NCI-H748 (cell line): ENCODE measurements around the gene ANAPC7.
A peak's percentile ranks its signal among the peaks of the same experiment; 100 is the strongest.
"Not testable (repeated sequence)": the region's sequence is repeated elsewhere in the genome, so short reads cannot be mapped to it uniquely, and the experiment has no call there.

Source experiments
- DNase-seq: peaks from one replicate; lab custom pipeline; 2025; ENCODE audit not compliant: unreplicated experiment; lab: John Stamatoyannopoulos, UW

ANAPC7 gene, protein sequence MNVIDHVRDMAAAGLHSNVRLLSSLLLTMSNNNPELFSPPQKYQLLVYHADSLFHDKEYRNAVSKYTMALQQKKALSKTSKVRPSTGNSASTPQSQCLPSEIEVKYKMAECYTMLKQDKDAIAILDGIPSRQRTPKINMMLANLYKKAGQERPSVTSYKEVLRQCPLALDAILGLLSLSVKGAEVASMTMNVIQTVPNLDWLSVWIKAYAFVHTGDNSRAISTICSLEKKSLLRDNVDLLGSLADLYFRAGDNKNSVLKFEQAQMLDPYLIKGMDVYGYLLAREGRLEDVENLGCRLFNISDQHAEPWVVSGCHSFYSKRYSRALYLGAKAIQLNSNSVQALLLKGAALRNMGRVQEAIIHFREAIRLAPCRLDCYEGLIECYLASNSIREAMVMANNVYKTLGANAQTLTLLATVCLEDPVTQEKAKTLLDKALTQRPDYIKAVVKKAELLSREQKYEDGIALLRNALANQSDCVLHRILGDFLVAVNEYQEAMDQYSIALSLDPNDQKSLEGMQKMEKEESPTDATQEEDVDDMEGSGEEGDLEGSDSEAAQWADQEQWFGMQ

DNA sequence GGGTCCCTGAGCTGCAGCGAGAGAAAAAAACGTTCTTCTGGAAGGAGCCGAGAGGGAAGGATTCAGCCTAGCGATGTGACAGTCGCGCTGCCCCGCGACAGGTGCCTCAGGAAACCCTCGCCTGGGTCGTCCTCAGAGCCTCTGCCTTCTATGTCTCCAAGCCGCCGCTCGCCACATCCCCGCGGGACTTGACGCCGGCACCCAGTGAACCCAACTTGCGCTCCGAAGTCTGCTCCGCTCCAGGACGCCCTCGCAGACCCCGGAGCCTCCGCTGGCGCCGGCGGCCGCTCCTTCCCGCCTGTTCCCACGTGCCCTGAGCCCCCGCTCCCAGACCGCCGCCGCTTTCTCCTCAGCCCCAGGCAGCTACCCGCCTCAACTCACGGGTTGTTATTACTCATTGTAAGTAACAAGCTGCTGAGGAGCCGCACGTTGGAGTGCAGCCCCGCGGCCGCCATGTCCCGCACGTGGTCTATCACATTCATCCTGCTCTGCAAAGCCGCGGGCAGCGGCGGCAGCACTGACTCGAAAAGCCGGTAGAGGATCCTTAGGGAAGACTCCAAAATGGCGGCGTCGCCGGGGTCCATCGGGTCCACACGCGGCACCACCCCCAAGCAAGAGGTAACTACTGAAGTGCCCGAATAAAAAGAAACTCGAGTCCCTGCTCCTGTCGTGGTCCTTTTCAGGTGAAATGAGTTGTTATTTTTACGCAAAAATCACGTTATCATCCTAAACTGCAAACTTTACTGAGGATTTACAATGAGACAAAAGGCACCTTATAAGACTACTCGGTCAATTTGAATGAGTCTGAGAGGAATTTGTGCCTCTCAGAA, at the start of gene ANAPC7:
Gene ANAPC7, minus strand, starts transcription at position 563 of the 830 bp plus-strand sequence. Its CDS starts 81 bp downstream, at position 482.
- DNase-seq = peak; percentile 95

DNA sequence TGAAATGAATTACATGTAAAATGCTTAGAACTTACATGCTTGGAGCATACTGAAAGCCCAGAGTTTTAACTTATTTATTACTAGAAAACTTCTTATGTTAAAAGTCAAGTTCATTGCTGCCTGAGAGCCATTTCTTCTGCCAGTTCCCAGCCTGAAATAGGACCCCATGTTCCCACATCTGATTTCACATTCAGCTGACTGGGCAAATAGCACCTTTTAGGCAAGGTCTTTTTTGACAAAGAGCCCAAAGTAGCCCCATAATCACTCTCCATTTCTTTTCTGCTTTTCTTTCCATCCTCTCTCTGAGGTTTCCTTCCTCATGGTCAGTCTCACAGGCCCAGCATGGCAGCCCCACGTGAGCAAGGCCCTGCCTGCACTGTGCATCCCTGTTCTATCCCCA, 47.8 kb upstream of the ANAPC7 start:
- DNase-seq = no peak

DNA sequence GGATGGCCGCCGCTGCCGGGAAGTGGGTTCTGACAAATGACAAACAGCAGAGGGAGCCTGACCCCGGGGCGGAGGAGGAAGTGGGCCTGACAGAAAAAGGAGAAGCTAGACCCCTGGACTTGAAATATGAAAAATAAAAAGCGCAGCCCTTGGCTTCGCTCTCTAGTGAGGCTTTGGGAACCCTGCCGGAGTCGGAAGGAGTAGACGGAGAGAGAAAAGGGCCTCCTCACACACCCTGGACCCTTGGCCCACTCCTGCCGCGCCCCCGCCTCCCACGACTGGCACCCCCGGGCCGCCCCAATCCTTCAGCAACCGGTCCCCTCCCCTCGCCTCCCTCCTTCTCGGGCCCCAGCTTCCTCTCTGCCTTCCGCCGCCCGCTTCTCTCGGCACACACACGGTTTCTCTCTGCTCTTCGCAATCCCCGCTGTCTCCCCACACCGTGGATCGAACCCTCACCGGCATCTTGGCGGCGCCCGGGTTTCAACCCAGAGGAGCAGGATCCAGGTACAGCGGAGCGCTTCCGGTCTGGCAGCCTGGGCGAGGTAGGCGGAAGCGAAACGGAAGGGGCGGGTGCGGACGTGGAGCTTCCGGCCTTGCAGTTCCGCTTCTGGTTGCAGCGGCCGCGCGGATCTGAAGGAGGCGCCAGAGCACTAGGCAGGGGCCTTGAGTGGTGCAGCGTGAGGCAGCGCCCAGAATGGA, 46.4 kb upstream of the ANAPC7 start, which contains the start of gene ARPC3:
Gene ARPC3, minus strand, starts transcription at position 539 of the 699 bp plus-strand sequence. Its CDS starts 77 bp downstream, at position 462.
- peak; percentile 96 for DNase-seq

DNA sequence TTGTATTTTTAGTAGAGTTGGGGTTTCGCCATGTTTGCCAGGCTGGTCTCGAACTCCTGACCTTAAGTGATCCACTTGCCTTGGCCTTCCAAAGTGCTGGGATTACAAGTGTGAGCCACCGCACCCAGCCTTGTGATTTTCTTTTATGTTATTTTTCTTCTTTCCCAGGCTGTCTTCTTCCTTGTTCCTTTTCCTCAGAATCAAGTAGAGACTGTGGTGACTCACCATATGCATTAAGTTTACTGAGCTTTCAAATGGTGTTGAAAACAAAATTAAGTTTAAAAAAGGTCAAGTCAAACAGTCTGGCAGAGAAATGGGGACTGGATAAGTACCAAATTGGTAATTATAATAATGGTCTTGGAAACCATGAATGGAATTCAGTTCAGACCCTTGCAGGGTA, 40.9 kb upstream of the ANAPC7 start:
- DNase-seq = no peak

DNA sequence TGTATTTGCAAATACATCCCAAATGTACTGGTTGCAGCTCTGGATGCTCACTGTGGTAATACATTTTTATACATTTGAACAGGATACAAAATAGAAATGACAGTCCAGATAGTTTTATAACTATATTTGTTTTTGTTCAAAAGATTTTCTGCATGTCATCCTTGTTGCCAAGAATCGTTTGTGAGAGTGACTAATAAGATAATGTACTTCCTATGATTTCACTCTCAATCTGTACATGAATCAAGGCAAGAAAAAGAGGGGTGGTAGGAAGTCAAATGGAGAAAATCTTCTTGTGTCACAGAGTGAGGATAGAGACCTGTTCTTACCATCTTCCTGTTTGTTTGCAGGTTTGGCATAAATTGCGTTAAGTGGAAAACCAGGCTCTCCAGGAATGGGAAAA, 32.7 kb upstream of the ANAPC7 start:
- DNase-seq = no peak

DNA sequence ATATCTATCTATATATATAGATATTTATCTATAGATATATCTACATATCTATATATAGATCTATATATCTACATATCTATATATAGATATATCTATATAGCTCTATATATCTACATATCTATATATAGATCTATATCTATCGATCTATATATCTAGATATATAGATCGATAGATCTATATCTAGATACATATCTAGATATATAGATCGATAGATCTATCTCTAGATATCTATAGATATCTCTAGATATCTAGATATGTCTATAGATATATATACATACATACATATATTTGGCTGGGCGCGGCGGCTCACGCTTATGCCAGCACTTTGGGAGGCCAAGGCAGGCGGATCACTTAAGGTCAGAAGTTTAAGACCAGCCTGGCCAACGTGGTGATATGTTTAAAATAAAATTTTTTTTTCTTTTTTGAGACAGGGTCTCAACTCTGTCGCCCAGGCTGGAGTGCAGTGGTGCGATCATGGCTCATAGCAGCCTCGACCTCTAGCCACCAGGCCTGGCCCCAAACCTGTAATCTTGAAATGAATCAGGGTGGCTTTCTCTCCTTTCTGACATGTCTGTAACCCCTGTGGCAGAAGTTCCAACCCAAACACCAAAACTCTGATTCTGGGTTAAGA, 28.6 kb upstream of the ANAPC7 start:
- no peak for DNase-seq

DNA sequence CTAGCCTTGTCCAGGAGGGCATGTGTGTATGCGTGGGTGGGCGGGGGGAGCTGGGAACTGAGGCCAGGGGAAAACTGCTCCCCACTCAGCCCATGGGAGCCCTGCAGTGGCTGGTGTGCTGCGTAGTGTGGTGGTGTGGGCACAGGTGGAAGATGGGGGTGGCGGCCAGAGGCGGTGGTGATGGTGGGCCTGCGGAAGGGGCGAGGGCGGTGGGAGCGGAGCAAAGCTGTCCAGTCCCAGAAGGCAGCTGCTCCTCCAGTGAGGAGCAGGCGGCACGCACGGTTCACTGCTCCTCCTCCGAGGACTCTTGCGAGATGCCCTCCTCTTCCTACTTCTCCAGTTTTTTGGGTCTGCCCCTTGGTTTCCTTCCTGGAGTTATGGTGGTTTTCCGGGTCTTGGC, 26.2 kb upstream of the ANAPC7 start:
- not testable (repeated sequence) for DNase-seq

DNA sequence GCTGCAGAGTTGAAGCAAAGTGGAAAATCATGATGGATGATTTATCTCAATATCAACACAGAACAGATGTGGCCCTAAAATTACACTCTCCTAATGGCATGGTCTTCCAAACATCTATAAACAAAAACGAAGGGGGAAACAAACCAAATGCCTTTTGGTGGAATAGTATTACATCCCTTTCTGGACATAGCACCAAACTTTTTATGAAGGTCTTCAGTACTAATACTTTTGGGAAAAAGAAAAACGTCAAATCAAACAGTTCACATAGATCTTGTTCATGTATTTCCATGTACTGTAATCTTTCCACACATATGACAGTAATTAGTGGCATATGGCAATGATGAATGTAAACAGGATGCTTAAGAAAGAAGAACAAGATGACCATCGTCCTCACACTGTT, 22.9 kb upstream of the ANAPC7 start:
- no peak for DNase-seq

DNA sequence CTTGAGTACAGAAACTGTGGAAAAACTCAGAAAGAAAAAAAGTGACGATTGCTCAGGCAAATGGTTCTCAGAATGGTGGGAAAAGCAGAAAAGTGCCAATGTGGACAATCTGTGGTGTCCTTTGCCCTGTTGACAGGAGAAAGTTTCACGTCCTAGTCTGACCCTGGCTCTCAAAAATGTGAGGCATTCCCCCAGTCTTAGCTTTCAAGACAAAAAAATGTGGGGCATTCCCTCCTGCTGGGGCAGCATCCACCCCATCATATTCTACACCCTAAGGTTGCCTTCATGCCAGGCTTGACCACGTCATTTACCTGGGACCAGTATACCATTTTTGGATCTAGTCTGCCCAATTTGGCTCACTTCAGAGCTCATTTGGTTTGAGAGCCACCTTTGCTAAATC, 20.7 kb upstream of the ANAPC7 start:
- no peak for DNase-seq

DNA sequence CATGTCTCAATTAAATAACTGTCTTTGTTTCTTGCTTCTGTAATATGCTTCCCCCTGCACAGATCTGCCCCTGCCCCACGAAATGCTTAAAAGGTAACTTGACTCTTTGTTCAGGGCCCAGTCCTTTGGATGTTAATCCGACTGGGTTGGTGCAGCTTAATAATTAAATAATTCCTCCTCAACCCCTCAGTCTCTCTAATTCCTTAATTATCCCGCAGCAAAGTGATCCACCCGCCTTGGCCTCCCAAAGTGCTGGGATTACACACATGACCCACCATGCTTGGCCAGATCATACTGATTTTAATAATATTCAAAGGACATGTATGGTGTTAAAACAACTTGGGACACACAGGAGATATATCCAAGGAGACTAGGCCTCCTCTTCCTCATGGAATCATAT, 18.2 kb upstream of the ANAPC7 start:
- no peak for DNase-seq

DNA sequence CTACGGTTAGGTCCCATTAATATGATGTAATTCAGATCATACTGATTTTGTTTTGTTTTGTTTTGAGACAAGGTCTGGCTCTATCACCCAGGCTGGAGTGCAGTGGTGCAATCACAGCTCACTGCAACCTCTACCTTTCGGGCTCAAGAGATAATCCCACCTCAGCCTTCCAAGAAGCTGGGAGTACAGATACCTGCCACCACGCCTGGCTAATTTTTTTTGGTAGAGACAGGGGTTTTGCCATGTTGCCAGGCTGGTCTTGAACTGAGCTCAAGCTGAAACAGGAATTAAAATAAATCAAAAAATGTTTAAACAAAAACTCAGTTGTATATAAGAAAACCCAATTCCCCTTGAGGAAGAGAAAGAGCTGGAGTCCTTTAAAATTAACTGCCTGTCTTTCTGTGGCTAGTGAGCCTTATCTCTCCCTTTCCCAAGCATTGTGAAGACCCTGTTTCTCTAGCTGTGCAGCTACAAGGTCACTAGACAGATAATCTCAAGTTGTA, 17.7 kb upstream of the ANAPC7 start:
- no peak for DNase-seq

DNA sequence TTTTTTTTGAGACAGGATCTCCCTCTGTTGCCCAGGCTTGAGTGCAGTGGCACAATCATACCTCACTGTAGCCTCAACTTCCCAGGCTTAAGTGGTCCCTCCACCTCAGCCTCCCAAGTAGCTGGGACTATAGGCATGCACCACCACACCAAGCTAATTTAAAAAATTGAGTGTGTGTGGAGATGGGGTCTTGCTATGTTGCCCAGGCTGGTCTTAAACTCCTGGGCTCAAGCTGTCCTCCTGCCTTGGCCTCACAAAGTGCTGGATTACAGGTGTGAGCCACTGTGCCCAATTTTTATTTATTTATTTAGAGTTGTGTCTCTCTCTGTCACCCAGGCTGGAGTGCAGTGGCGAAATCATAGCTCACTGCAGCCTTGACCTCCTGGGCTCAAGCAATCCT, 17.1 kb upstream of the ANAPC7 start:
- not testable (repeated sequence) for DNase-seq

DNA sequence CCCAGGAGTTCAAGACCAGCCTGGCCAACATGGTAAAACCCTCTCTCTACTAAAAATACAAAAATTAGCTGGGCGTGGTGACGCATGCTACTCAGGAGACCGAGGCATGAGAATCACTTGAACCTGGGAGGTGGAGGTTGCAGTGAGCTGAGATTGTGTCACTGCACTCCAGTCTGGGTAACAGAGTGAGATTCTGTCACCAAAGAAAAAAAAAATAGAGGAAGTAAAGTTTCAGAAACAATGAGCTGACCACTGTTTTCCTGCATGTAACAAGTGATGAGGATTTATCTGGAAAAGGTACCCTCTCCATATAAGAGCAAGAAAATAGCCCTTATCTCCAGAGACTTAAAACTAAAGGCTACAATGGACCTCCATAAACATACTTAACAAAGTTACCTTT, 13.6 kb upstream of the ANAPC7 start:
- not testable (repeated sequence) for DNase-seq

DNA sequence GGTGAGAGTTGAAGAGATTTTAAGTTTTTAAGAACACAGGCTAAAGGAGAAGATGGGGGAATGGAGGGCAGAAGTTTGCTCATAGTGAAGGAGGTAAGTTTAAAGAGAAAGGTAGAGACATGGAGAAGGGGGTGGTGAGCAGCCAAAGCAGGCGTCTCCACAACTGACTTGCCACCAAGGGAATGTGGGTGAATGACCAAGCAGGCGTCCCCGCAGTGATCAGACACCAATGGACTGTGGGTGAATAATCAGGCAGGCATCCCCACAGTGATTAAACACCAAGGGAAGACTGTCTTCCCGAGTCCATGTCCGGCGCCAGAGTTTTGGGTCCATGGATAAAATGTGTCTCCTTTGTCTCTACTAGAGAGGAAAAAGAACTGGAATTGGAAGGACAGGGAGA, 6.6 kb upstream of the ANAPC7 start:
- not testable (repeated sequence) for DNase-seq

DNA sequence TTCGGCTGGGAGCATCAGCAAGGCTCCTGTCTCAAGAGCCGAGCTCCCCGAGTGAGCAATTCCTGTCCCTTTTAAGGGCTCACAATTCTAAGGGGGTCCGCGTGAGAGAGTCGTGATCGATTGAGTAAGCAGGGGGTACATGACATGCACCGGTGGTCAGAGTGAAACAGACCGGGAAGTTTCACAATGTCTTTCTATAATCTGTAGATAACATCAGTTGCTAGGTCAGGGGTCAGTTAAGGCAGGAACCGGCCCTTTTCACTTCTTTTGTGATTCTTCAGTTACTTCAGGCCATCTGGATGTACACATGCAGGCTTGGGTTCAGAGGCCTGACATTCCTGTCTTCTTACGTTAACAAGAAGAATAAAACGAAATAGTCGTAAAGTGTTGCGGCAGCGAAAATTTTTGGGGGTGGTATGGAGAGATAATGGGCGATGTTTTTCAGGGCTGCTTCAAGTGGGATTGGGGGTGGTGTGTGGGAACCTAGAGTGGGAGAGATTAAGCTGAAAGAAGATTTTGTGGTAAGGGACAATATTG, 1.7 kb upstream of the ANAPC7 start:
- not testable (repeated sequence) for DNase-seq

DNA sequence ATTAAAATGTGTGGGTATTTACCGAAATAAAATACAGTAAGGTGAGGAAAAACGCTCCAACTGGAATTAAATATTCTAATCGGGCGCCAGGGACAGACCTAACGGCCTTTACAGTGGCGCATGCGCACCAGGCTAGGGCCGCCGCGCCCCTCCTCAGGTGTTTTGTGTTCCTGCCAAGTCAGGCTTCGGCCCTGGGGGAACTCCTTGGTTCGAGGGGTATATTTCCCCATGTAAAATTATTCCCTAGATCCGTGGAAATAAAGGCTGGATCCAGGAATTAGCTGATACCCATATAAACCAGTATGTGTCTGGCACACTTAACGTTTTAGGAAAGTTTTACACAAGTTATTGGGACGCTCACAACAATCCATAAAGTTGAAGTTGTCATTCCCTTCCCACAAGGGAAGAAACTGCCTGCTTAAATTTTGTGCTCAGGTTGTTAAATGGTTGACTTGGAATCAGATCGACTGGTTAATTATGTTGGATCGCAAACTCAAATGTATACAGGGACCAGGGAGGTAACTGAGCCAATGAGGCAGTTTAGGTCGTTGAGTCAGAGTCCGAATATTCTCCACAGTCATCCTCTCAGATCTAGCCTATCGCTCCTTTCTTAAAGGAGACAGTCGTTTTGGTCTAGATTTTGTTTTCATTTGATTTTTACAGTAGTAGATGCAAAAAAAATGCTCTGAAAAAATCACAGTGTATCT, 621 bp upstream of the ANAPC7 start:
- DNase-seq = peak; percentile 89

DNA sequence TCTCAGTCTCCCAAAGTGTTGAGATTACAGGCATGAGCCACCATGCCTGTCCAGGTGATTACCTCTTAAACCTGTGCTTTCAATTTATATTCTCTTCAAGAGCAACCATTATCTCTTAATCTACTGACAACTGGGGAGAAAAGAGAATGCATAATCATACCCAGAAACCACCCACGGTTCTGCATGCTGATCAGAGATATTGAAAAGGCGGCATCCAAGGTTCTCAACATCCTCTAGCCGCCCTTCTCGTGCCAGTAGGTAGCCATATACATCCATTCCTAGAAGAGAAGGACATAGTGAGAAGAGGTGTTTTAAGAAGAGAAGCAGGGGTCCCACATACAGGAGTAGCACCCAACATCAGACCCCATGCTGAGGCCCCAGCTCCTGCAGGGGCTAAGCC, 20.8 kb downstream of the ANAPC7 start:
- DNase-seq = no peak

DNA sequence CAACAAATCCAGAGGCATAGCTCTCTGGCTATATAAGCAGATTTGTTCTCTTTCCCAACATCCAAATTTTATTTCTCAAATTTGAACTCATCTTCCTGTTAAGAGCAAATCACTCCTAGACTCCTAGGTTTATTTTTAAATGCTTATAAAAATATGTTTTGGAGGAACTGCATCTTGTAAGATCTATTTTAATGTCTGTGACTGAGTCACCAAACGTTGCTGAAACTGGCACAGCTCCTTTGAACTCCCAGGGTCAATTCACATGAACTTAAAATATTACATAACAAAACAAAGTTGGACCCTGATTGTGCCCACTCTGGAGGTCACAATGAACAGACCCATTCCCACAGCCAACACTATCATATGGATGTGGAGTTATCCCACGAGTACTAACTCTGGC, 23.9 kb downstream of the ANAPC7 start:
- no peak for DNase-seq

DNA sequence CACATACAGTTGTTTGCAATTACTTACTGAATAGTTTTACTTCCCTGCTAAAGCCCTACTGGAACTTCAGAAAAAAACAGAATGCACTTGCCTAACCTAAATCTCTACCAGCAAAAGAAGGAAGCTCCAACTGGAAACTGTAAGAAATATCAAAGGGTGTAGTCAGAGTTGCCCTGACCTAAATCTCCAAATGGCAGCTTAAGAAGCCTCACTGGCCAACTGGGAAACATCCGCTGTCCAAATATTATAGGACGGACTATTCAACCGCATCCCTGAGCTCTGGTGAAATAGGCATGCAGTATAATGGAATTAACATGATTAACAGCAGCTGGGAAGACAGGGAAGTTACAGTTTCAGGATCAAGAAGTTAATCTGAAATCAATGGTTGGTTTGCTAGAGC, 24.3 kb downstream of the ANAPC7 start:
- DNase-seq = no peak
